ENCODE data around the gene TEFM.

The TEFM gene

DNA sequence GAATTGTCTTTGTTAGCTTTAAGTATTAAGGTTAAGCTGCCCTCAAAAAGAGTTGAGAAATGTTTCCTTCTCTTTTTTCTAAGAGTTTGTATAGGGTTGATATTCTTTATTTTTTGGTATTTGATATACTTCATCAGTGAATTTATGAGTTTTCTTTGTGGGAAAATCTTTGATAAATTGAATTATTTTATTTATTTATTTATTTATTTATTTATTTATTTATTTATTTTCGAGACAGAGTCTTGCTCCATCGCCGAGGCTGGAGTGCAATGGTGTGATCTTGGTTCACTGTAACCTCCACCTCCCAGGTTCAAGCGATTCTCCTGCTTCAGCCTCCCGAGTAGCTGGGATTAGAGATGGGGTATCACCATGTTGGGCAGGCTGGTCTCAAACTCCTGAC is 19.9 kb downstream of the TEFM start:
- TF ChIP-seq FOXP2 (optimal IDR thresholded peaks at IDR 0.05; ENCODE audit: borderline replicate concordance, extremely low read depth, extremely low read length, insufficient read depth) (no peak), POLR2AphosphoS5 (IDR thresholded peaks at IDR 0.05; ENCODE audit: low read depth, low read length) (no peak), SIN3A (IDR thresholded peaks at IDR 0.05; ENCODE audit: borderline replicate concordance, insufficient read depth, low read length) (no peak), TAF1 (IDR thresholded peaks at IDR 0.05; ENCODE audit: borderline replicate concordance, insufficient read depth, low read length) (no peak)
- TF ChIP-seq, protein P1, sequence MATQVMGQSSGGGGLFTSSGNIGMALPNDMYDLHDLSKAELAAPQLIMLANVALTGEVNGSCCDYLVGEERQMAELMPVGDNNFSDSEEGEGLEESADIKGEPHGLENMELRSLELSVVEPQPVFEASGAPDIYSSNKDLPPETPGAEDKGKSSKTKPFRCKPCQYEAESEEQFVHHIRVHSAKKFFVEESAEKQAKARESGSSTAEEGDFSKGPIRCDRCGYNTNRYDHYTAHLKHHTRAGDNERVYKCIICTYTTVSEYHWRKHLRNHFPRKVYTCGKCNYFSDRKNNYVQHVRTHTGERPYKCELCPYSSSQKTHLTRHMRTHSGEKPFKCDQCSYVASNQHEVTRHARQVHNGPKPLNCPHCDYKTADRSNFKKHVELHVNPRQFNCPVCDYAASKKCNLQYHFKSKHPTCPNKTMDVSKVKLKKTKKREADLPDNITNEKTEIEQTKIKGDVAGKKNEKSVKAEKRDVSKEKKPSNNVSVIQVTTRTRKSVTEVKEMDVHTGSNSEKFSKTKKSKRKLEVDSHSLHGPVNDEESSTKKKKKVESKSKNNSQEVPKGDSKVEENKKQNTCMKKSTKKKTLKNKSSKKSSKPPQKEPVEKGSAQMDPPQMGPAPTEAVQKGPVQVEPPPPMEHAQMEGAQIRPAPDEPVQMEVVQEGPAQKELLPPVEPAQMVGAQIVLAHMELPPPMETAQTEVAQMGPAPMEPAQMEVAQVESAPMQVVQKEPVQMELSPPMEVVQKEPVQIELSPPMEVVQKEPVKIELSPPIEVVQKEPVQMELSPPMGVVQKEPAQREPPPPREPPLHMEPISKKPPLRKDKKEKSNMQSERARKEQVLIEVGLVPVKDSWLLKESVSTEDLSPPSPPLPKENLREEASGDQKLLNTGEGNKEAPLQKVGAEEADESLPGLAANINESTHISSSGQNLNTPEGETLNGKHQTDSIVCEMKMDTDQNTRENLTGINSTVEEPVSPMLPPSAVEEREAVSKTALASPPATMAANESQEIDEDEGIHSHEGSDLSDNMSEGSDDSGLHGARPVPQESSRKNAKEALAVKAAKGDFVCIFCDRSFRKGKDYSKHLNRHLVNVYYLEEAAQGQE (IDR thresholded peaks at IDR 0.05; ENCODE audit: insufficient read depth in 1 of 2, low read depth in 2 of 2, low read length in 2 of 2), result no peak

DNA sequence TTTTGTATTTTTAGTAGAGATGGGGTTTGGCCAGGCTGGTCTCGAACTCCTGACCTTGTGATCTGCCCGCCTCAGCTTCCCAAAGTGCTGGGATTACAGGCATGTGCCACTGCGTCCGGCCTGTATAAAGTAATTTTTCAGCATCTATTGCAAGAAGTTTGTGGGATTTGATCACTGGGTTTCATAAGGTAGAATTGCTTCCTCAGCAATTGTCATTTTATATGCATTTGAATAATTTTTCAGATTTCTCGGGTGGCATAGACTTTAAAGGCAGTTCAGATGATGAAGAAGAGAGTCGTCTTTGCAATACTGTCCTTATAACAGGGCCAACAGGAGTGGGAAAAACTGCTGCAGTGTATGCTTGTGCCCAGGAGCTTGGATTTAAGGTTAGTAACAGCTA is 37.0 kb downstream of the TEFM start:
- TF ChIP-seq TAF1 (IDR thresholded peaks at IDR 0.05; ENCODE audit: borderline replicate concordance, insufficient read depth, low read length) (no peak), POLR2AphosphoS5 (IDR thresholded peaks at IDR 0.05; ENCODE audit: low read depth, low read length) (no peak), SIN3A (IDR thresholded peaks at IDR 0.05; ENCODE audit: borderline replicate concordance, insufficient read depth, low read length) (no peak), FOXP2 (optimal IDR thresholded peaks at IDR 0.05; ENCODE audit: borderline replicate concordance, extremely low read depth, extremely low read length, insufficient read depth) (no peak)
- TF ChIP-seq, protein P1 (IDR thresholded peaks at IDR 0.05; ENCODE audit: insufficient read depth in 1 of 2, low read depth in 2 of 2, low read length in 2 of 2), result no peak

DNA sequence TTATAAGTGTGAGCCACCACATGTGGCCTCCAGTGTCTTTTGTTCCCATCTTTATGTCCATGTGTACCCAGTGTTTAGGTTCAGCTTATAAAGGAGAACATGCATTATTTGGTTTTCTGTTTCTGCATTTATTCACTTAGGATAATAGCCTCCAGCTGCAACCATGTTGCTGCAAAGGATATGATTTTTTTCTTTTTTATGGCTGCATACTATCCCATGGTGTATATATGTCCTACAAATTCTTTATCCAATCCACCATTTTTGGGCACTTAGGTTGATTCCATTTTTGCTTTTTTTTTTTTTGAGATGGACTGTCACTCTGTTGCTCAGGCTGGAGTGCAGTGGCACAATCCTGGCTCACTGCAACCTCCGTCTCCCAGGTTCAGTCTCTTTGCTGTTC is 41.4 kb downstream of the TEFM start:
- TF ChIP-seq SIN3A (IDR thresholded peaks at IDR 0.05; ENCODE audit: borderline replicate concordance, insufficient read depth, low read length) (no peak), POLR2AphosphoS5 (IDR thresholded peaks at IDR 0.05; ENCODE audit: low read depth, low read length) (no peak), TAF1 (IDR thresholded peaks at IDR 0.05; ENCODE audit: borderline replicate concordance, insufficient read depth, low read length) (no peak), FOXP2 (optimal IDR thresholded peaks at IDR 0.05; ENCODE audit: borderline replicate concordance, extremely low read depth, extremely low read length, insufficient read depth) (no peak)
- TF ChIP-seq, protein P1 (IDR thresholded peaks at IDR 0.05; ENCODE audit: insufficient read depth in 1 of 2, low read depth in 2 of 2, low read length in 2 of 2), result no peak

DNA sequence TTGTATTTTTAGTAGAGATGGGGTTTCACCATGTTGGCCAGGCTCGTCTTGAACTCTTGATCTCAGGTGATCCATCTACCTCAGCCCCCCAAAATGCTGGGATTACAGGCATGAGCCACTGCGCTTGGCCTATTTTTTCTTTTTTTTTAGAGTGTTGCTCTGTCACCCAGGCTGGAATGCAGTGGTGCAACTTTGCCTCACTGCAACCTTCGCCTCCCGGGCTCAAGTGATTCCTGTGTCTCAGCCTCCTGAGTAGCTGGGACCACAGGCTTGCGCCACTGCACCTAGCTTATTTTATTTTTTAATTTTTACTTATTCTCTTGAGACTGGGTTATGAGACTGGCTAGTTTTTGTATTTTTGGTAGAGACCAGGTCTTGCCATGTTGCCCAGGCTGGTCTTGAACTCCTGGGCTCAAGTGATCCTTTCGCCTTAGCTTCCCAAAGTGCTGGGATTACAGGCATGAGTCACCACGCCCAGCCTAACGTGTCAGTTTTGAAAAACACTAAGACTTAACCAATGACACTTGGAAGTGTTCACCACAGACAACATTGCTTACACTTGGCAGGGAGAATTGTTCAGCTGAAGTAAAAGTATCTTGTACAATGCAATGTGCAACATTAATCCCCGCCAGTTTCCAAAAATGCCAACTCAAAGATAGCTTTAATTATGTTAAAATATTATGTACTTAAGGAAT is 47.3 kb downstream of the TEFM start:
- TF ChIP-seq POLR2AphosphoS5 (IDR thresholded peaks at IDR 0.05; ENCODE audit: low read depth, low read length) (no peak), SIN3A (IDR thresholded peaks at IDR 0.05; ENCODE audit: borderline replicate concordance, insufficient read depth, low read length) (no peak), FOXP2 (optimal IDR thresholded peaks at IDR 0.05; ENCODE audit: borderline replicate concordance, extremely low read depth, extremely low read length, insufficient read depth) (no peak), TAF1 (IDR thresholded peaks at IDR 0.05; ENCODE audit: borderline replicate concordance, insufficient read depth, low read length) (no peak)
- TF ChIP-seq, protein P1 (IDR thresholded peaks at IDR 0.05; ENCODE audit: insufficient read depth in 1 of 2, low read depth in 2 of 2, low read length in 2 of 2), result no peak
